Naive thymus-derived CD8-positive, alpha-beta T cell (primary cell): ENCODE measurements around the gene GREB1. TPM values are rescaled to one million over a fixed set of nuclear protein-coding genes. Genes with fewer than 3 reads are reported as not detected.

ENCODE experiments used
- ATAC-seq, 2 donors: fragments of 150-1000 bp; cut with Tn5 transposase in 1 of 2; sonication (Bioruptor Pico), chemical (Tn5 transposase) in 1 of 2; 1 replicate in 1 of 2; 2 replicates in 1 of 2; pipeline ENCODE4 v1.10.0; 2021; ENCODE audit warnings: mild to moderate bottlenecking in 2 of 2, moderate library complexity in 2 of 2
- POLR2A ChIA-PET: fragments of 350-600 bp; sonication (Branson Sonifier 250); formaldehyde crosslinking; loops from one replicate; lab custom pipeline; 2021; ENCODE audit warnings: antibody characterized with exemption; lab: Charles Lee
- DNase-seq, 10 donors: peaks; one replicate each; pipeline versions ENCODE4 v3.0.0 to v3.0.0-alpha.2; 2020 to 2022
- H3K27ac Mint-ChIP-seq, 10 donors: one replicate each; pipeline ENCODE4 v1.8.0; 2020 to 2022; ENCODE audit warnings: mild to moderate bottlenecking in 10 of 10, mixed read lengths in 10 of 10, moderate library complexity in 4 of 10, inconsistent platforms in 1 of 10
- H3K27me3 Mint-ChIP-seq, 5 donors: one replicate each; pipeline ENCODE4 v1.8.0; 2021 to 2022; ENCODE audit warnings: mixed read lengths in 5 of 5
- H3K36me3 Mint-ChIP-seq, 3 donors: one replicate each; pipeline ENCODE4 v1.8.0; 2020 to 2022; ENCODE audit warnings: mixed read lengths in 3 of 3, mild to moderate bottlenecking in 2 of 3, inconsistent platforms in 1 of 3
- H3K4me1 Mint-ChIP-seq, 4 donors: one replicate each; pipeline ENCODE4 v1.8.0; 2021 to 2022; ENCODE audit warnings: mixed read lengths in 4 of 4
- H3K4me3 Mint-ChIP-seq, 10 donors: one replicate each; pipeline ENCODE4 v1.8.0; 2020 to 2022; ENCODE audit warnings: mild to moderate bottlenecking in 10 of 10, mixed read lengths in 10 of 10, moderate library complexity in 6 of 10, inconsistent platforms in 1 of 10
- H3K9me3 Mint-ChIP-seq, 9 donors: one replicate each; pipeline ENCODE4 v1.8.0; 2020 to 2022; ENCODE audit warnings: mixed read lengths in 9 of 9, mild to moderate bottlenecking in 3 of 9, inconsistent platforms in 1 of 9, moderate library complexity in 1 of 9
- polyA plus RNA-seq, 3 donors: library from polyadenylated mRNA; unstranded; fragments of 300-500 nt; fragmentation: Illumina TruSeq; gene quantifications; one replicate each; pipeline ENCODE4 v1.2.3, GENCODE V29; 2021
- total RNA-seq, 8 experiments: library from RNA in 2 of 8; stranded (reverse) in 2 of 8; gene quantifications; one replicate each; pipeline ENCODE4 v1.2.3 and lab custom pipeline; 2021 to 2026

The GREB1 gene
- total and polyA plus RNA-seq, 5 experiments from 2014 or later: 0.05 to 1.1 (median 0.41) TPM

- H3K36me3 Mint-ChIP-seq: no peaks in the 10 kb centered on the region
- no peak overlapping the region for H3K4me3 Mint-ChIP-seq
- POLR2A ChIA-PET: no interaction called here
- no peak for DNase-seq
- peaks cover 0 to 5% (median 2%) of the 10 kb centered on the region in 5 donors for H3K27me3 Mint-ChIP-seq
- H3K9me3 Mint-ChIP-seq: no peaks in the 10 kb centered on the region
- no peaks in the 10 kb centered on the region for H3K4me1 Mint-ChIP-seq
- H3K27ac Mint-ChIP-seq: no peak overlapping the region
- ATAC-seq: no peak
Measured at GRCh38 chr2:11597538-11598225, 63.8 kb downstream of the GREB1 start.

- DNase-seq: no peak
- POLR2A ChIA-PET: no interaction called here
- no peaks in the 10 kb centered on the region for H3K9me3 Mint-ChIP-seq
Measured at GRCh38 chr2:11598228-11598731, 64.4 kb downstream of the GREB1 start.

GRCh38 chr2:11602563-11603204 lies 68.8 kb downstream of the GREB1 start:
- no peaks in the 10 kb centered on the region for H3K9me3 Mint-ChIP-seq
- no peaks in the 10 kb centered on the region for H3K36me3 Mint-ChIP-seq
- no peaks in the 10 kb centered on the region for H3K4me1 Mint-ChIP-seq
- H3K27me3 Mint-ChIP-seq: peaks cover 0 to 4% (median 0%) of the 10 kb centered on the region in 5 donors
- POLR2A ChIA-PET: no interaction called here
- H3K4me3 Mint-ChIP-seq: no peak overlapping the region
- DNase-seq (no peak), ATAC-seq (no peak)
- no peak overlapping the region for H3K27ac Mint-ChIP-seq

More at GRCh38 chr2:11598228-11598731, 64.4 kb downstream of the GREB1 start:
- no peaks in the 10 kb centered on the region for H3K36me3 Mint-ChIP-seq
- no peak overlapping the region for H3K27ac Mint-ChIP-seq
- no peak for ATAC-seq
- H3K27me3 Mint-ChIP-seq: peaks cover 0 to 5% (median 2%) of the 10 kb centered on the region in 5 donors
- no peak overlapping the region for H3K4me3 Mint-ChIP-seq
- no peaks in the 10 kb centered on the region for H3K4me1 Mint-ChIP-seq

- H3K27me3 Mint-ChIP-seq: peaks cover 0 to 8% (median 1%) of the 10 kb centered on the region in 5 donors
- no peak overlapping the region for H3K27ac Mint-ChIP-seq
- no peaks in the 10 kb centered on the region for H3K36me3 Mint-ChIP-seq
- no peak overlapping the region for H3K4me3 Mint-ChIP-seq
- POLR2A ChIA-PET: no interaction called here
- H3K9me3 Mint-ChIP-seq: no peaks in the 10 kb centered on the region
- no peaks in the 10 kb centered on the region for H3K4me1 Mint-ChIP-seq
- DNase-seq: no peak
- no peak for ATAC-seq
Measured at GRCh38 chr2:11610624-11611242, 76.9 kb downstream of the GREB1 start.

GRCh38 chr2:11611251-11611650 lies 77.4 kb downstream of the GREB1 start:
- H3K27me3 Mint-ChIP-seq: peaks cover 0 to 8% (median 1%) of the 10 kb centered on the region in 5 donors

GRCh38 chr2:11612553-11613215 lies 78.8 kb downstream of the GREB1 start:
- Mint-ChIP-seq H3K36me3 (no peaks in the 10 kb centered on the region), H3K27me3 (peaks cover 0 to 8% (median 1%) of the 10 kb centered on the region in 5 donors), H3K4me3 (no peak overlapping the region), H3K9me3 (no peaks in the 10 kb centered on the region), H3K4me1 (peaks cover 0 to 3% (median 0%) of the 10 kb centered on the region in 4 donors), H3K27ac (no peak overlapping the region)
- POLR2A ChIA-PET: no interaction called here
- ATAC-seq: no peak
- DNase-seq: no peak

More at GRCh38 chr2:11611251-11611650, 77.4 kb downstream of the GREB1 start:
- ATAC-seq (no peak), DNase-seq (no peak)
- POLR2A ChIA-PET: no interaction called here
- no peak overlapping the region for H3K4me3 Mint-ChIP-seq
- no peak overlapping the region for H3K27ac Mint-ChIP-seq
- H3K36me3 Mint-ChIP-seq: no peaks in the 10 kb centered on the region
- no peaks in the 10 kb centered on the region for H3K4me1 Mint-ChIP-seq
- H3K9me3 Mint-ChIP-seq: no peaks in the 10 kb centered on the region

- no peaks in the 10 kb centered on the region for H3K36me3 Mint-ChIP-seq
- ATAC-seq (no peak), DNase-seq (no peak)
- no peaks in the 10 kb centered on the region for H3K9me3 Mint-ChIP-seq
- POLR2A ChIA-PET: no interaction called here
- peaks cover 0 to 3% (median 0%) of the 10 kb centered on the region in 4 donors for H3K4me1 Mint-ChIP-seq
- no peak overlapping the region for H3K4me3 Mint-ChIP-seq
- no peak overlapping the region for H3K27ac Mint-ChIP-seq
- peaks cover 0 to 7% (median under 1%) of the 10 kb centered on the region in 5 donors for H3K27me3 Mint-ChIP-seq
Measured at GRCh38 chr2:11613297-11613696, 79.5 kb downstream of the GREB1 start.

- H3K4me1 Mint-ChIP-seq: peaks cover 0 to 3% (median 0%) of the 10 kb centered on the region in 4 donors
Measured at GRCh38 chr2:11615209-11615608, 81.4 kb downstream of the GREB1 start.

GRCh38 chr2:11616097-11616687 lies 82.3 kb downstream of the GREB1 start:
- H3K4me1 Mint-ChIP-seq: peaks cover 0 to 3% (median 0%) of the 10 kb centered on the region in 4 donors
- POLR2A ChIA-PET: no interaction called here
- no peaks in the 10 kb centered on the region for H3K9me3 Mint-ChIP-seq
- ATAC-seq (no peak), DNase-seq (no peak)
- no peak overlapping the region for H3K4me3 Mint-ChIP-seq
- no peak overlapping the region for H3K27ac Mint-ChIP-seq
- H3K36me3 Mint-ChIP-seq: no peaks in the 10 kb centered on the region
- no peaks in the 10 kb centered on the region for H3K27me3 Mint-ChIP-seq

More at GRCh38 chr2:11615209-11615608, 81.4 kb downstream of the GREB1 start:
- POLR2A ChIA-PET: no interaction called here
- H3K4me3 Mint-ChIP-seq: no peak overlapping the region
- DNase-seq (no peak), ATAC-seq (no peak)
- no peaks in the 10 kb centered on the region for H3K9me3 Mint-ChIP-seq
- no peak overlapping the region for H3K27ac Mint-ChIP-seq
- no peaks in the 10 kb centered on the region for H3K36me3 Mint-ChIP-seq
- H3K27me3 Mint-ChIP-seq: no peaks in the 10 kb centered on the region

GRCh38 chr2:11616851-11617415 lies 83.1 kb downstream of the GREB1 start:
- H3K4me3 Mint-ChIP-seq: no peak overlapping the region
- H3K36me3 Mint-ChIP-seq: no peaks in the 10 kb centered on the region
- DNase-seq (no peak), ATAC-seq (no peak)
- POLR2A ChIA-PET: no interaction called here
- no peaks in the 10 kb centered on the region for H3K9me3 Mint-ChIP-seq
- no peaks in the 10 kb centered on the region for H3K27me3 Mint-ChIP-seq
- peak overlapping the region in 1 of 10 donors; percentile 24 for H3K27ac Mint-ChIP-seq
- peaks cover 0 to 3% (median 0%) of the 10 kb centered on the region in 4 donors for H3K4me1 Mint-ChIP-seq

- peaks cover 0 to 3% (median 0%) of the 10 kb centered on the region in 4 donors for H3K4me1 Mint-ChIP-seq
- no peaks in the 10 kb centered on the region for H3K36me3 Mint-ChIP-seq
- DNase-seq (no peak), ATAC-seq (no peak)
- H3K27ac Mint-ChIP-seq: peak overlapping the region in 1 of 10 donors; percentile 59
- H3K4me3 Mint-ChIP-seq: no peak overlapping the region
- POLR2A ChIA-PET: no interaction called here
- no peaks in the 10 kb centered on the region for H3K9me3 Mint-ChIP-seq
- H3K27me3 Mint-ChIP-seq: peaks cover 0 to 2% (median 0%) of the 10 kb centered on the region in 5 donors
Measured at GRCh38 chr2:11617527-11617926, 83.7 kb downstream of the GREB1 start.
